Rectal smooth muscle tissue (tissue), 1 donor: ENCODE measurements around the gene SLCO2A1.

ENCODE experiments used
- H3K27ac ChIP-seq: one replicate; pipeline ENCODE4 v1.7.0; 2013; ENCODE audit warnings: low read depth, low read length, inconsistent platforms
- H3K27me3 ChIP-seq: one replicate; pipeline ENCODE4 v1.7.0; 2013; ENCODE audit warnings: low read length; ENCODE audit not compliant: control insufficient read depth, insufficient read depth
- H3K36me3 ChIP-seq: one replicate; pipeline ENCODE4 v1.7.0; 2013; ENCODE audit warnings: low read length; ENCODE audit not compliant: control insufficient read depth, insufficient read depth
- H3K4me1 ChIP-seq: one replicate; pipeline ENCODE4 v1.7.0; 2013; ENCODE audit warnings: low read length; ENCODE audit not compliant: control insufficient read depth, insufficient read depth
- H3K4me3 ChIP-seq: one replicate; pipeline ENCODE4 v1.7.0; 2013; ENCODE audit warnings: low read length
- H3K9ac ChIP-seq: one replicate; pipeline ENCODE4 v1.7.0; 2013; ENCODE audit warnings: low read length

Gene SLCO2A1

DNA sequence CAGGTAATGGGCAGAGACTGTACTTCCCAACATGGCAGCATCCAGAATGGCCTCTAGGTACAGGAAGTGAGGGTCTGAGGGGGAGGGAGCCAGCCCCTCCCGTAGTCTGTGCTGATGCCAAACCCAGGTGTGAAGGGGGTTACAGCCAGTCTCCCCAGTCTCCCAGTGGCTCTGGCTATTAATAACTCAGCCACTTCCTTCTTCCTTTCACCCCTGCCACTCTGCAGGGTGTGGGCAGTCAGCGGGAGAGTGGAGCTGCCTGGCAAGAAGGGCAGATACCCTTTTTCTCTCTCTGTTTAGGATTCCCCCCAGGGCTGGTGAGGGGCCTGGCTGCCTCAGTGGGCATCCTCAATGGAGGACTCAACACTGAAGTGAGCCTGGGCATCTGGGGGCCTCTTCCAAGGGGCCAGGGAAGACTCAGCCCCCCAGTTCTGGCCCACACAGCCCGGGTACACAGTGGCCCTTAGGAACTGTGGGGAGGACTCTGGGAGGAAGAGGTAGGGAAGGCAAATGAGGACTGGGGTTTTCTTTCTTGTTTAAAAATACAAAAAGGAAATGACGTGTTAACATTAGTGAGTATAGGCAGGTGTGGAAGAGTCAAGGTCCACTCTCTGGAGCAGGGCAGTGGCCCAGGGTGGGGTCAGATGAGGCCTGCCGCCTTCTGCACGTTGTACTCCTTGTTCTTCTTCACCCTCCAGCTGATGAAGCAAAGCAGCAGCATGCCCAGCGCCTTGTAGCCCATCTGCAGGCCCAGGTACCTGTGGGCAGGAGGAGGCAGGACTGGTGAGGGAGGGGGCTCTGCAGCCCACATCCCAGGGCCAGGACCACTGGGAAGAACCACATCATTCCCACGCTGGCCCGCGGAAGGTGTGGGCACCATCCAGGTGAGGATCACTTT, 95.4 kb downstream of the SLCO2A1 start:
- H3K27ac ChIP-seq, result no peak overlapping the region
- no peaks in the 10 kb centered on the region for H3K36me3 ChIP-seq
- H3K9ac ChIP-seq, result no peak overlapping the region

GRCh38 chr3:133933097-133934024, 96.4 kb downstream of the SLCO2A1 start:
- no peaks in the 10 kb centered on the region for H3K4me1 ChIP-seq
- H3K27me3 ChIP-seq, result no peaks in the 10 kb centered on the region
- H3K4me3 ChIP-seq, result no peak overlapping the region
- no peak overlapping the region for H3K27ac ChIP-seq
- H3K36me3 ChIP-seq, result no peaks in the 10 kb centered on the region
- H3K9ac ChIP-seq, result no peak overlapping the region

More for the DNA sequence above, 95.4 kb downstream of the SLCO2A1 start:
- no peak overlapping the region for H3K4me3 ChIP-seq
- H3K27me3 ChIP-seq, result no peaks in the 10 kb centered on the region
- H3K4me1 ChIP-seq, result no peaks in the 10 kb centered on the region

GRCh38 chr3:133932009-133932408, 97.7 kb downstream of the SLCO2A1 start:
- no peak overlapping the region for H3K9ac ChIP-seq
- H3K27ac ChIP-seq, result no peak overlapping the region
- H3K27me3 ChIP-seq, result no peaks in the 10 kb centered on the region
- no peaks in the 10 kb centered on the region for H3K36me3 ChIP-seq
- no peak overlapping the region for H3K4me3 ChIP-seq
- H3K4me1 ChIP-seq, result peaks cover 3% of the 10 kb centered on the region

- Histone ChIP-seq H3K27me3 (no peaks in the 10 kb centered on the region), H3K27ac (no peak overlapping the region)
Measured at GRCh38 chr3:133931084-133931483, 98.6 kb downstream of the SLCO2A1 start.

GRCh38 chr3:133930341-133930933, 99.3 kb downstream of the SLCO2A1 start:
- no peak overlapping the region for H3K9ac ChIP-seq
- H3K4me1 ChIP-seq, result peaks cover 3% of the 10 kb centered on the region
- no peak overlapping the region for H3K4me3 ChIP-seq
- H3K27ac ChIP-seq, result no peak overlapping the region
- no peaks in the 10 kb centered on the region for H3K27me3 ChIP-seq
- no peaks in the 10 kb centered on the region for H3K36me3 ChIP-seq

More at GRCh38 chr3:133931084-133931483, 98.6 kb downstream of the SLCO2A1 start:
- Histone ChIP-seq H3K4me3 (no peak overlapping the region), H3K36me3 (no peaks in the 10 kb centered on the region), H3K4me1 (peaks cover 3% of the 10 kb centered on the region), H3K9ac (no peak overlapping the region)

GRCh38 chr3:133928903-133929607, 100.7 kb downstream of the SLCO2A1 start:
- Histone ChIP-seq H3K4me3 (no peak overlapping the region), H3K4me1 (peaks cover 3% of the 10 kb centered on the region), H3K27me3 (no peaks in the 10 kb centered on the region), H3K27ac (no peak overlapping the region), H3K9ac (no peak overlapping the region), H3K36me3 (no peaks in the 10 kb centered on the region)

DNA sequence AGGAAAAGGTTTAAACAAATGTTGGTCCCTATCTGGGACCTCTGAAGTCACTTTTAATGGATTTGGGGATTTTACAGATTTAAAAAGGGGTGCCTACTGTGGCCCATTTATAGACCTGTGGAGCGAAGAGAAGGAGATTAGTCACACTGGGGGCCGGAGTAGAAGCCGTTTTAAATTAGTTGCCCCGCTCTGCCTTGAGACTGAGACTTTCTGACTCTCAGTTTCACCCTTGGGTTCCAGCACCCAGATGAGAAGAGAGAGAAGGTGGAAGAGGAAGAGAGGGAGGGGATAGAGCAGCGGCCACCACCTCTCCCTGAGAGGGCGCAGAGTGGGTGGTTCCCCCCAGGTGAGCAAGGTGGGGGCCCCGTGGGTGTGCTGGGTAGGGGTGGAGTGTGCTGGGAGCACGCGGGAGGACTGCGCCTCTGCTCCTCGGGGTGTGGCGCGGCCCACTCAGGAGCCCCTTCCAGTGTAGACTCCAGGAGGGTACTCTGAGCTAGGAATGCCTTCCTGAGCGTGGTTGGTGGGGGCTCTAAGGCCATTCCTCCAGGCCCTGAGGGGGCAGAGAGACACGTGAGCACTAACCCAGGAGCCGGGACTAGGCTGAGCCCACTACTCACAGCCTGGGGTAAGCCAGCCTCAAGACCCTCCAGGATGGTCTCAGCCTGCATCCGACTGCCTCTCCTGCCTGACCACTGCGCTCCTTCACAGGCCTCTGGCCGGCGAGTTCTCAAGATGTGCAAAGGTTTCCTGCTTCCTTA, 101.4 kb downstream of the SLCO2A1 start:
- peak overlapping the region; percentile 66 for H3K4me3 ChIP-seq
- H3K4me1 ChIP-seq, result peaks cover 3% of the 10 kb centered on the region
- no peaks in the 10 kb centered on the region for H3K27me3 ChIP-seq
- no peak overlapping the region for H3K27ac ChIP-seq
- no peak overlapping the region for H3K9ac ChIP-seq
- no peaks in the 10 kb centered on the region for H3K36me3 ChIP-seq

- H3K27ac ChIP-seq, result no peak overlapping the region
Measured at GRCh38 chr3:133927540-133928066, 102.1 kb downstream of the SLCO2A1 start.

DNA sequence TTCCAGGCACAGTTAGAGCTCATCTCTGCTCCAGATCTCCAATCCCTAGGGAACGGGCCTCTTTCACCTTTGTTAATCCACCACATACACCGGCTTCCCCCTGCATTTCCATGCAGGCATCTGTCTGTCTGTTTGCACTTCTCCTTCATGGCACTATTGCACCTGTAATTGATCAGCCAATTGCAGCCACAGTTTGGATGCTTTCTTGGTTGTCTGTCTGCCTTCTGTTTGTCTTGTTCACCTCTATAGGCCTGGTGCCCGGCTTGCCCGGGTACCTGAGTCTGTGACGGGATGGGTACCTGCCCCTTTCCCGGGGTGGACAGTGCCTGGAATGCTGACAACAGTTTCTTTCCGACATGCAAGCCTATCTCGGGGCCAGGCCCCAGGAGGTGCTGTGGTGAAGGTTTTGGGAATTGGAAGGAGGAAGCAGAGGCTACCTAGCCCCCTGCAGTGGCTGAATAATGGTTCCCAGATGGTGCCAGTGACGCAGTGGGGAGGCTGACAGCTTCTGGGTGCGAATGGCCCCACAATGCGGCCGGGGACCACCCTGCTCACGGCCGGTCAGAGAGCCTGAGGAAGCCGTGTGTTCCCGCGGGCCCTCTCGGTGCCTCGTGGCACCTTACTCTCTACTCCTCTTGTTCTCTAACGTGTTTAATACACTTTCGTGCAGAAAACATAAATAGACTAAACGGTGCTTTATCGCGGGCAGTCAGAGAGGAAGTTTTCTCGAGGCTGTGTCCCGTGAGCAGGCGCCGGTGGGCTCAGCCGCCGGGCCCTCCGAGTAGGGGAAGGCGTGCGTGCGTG, 102.8 kb downstream of the SLCO2A1 start:
- Histone ChIP-seq H3K27me3 (no peaks in the 10 kb centered on the region), H3K4me3 (peak overlapping the region; percentile 66), H3K9ac (no peak overlapping the region), H3K27ac (no peak overlapping the region), H3K36me3 (no peaks in the 10 kb centered on the region), H3K4me1 (peaks cover 3% of the 10 kb centered on the region)

More at GRCh38 chr3:133927540-133928066, 102.1 kb downstream of the SLCO2A1 start:
- Histone ChIP-seq H3K27me3 (no peaks in the 10 kb centered on the region), H3K9ac (no peak overlapping the region), H3K4me3 (peak overlapping the region; percentile 66), H3K36me3 (no peaks in the 10 kb centered on the region), H3K4me1 (peaks cover 3% of the 10 kb centered on the region)

DNA sequence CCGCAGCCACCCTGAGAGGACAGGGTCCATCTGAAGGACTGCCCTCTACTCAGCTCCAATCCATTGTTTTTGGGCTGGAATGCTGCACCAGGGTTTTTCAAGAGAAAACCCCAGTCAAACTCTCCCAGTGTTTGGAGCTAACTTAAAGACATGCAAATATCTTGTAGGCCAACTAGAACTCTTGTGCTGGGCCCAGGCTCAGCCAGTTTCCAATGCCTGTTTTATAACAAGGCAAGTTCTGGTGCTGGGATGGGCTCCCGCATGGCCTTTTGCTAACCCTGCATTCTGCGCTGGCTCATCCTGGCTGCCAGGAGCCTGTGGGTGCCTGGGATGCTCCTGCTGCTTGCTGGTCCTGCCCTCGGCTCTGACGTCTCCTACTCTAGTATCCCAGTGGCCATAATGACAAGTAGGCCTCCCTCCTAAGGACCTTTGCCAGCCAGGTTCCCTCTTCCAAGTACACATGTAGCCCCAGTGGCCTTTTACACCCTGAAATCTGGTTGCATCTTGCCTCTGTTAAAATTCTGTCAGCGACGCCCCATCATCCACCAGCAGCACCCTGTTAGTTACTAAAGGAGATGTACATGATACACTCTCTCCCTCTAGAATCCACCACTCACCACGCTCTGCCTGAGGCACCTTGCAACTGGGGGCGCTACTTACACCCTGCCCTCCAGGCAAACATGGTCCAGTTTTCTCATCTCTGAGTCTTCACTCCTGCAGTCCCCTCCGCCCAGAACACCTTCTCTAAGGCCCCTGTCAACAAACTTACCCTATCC, 103.6 kb downstream of the SLCO2A1 start:
- Histone ChIP-seq H3K27ac (no peak overlapping the region), H3K4me3 (no peak overlapping the region), H3K36me3 (no peaks in the 10 kb centered on the region), H3K4me1 (peaks cover 3% of the 10 kb centered on the region), H3K27me3 (no peaks in the 10 kb centered on the region), H3K9ac (no peak overlapping the region)
